Neural crest cell (in vitro differentiated cells): ENCODE data around the gene GMPPB. TPM values are rescaled to one million over a fixed set of nuclear protein-coding genes. Genes with fewer than 3 reads are reported as not detected.

Experiments
- total RNA-seq: library from RNA; stranded (reverse); gene quantifications from 2 replicates; pipeline ENCODE4 v1.2.1, GENCODE V29; 2021

GMPPB gene
- total RNA-seq, 1 donor from 2014 or later: 46.1 TPM

Other genes with a start within 250 kb of the GMPPB start
- 6.1 and 6.5 TPM in 2 replicates for gene BSN, start 169.5 kb downstream of the GMPPB start, total RNA-seq
- gene APEH, start 49.6 kb downstream of the GMPPB start, total RNA-seq: 150 and 162 TPM in 2 replicates
- gene MST1, start 34.5 kb downstream of the GMPPB start, total RNA-seq: 15.0 and 18.1 TPM in 2 replicates
- gene RNF123, start 34.4 kb downstream of the GMPPB start, total RNA-seq: 42.4 and 44.9 TPM in 2 replicates
- gene AMIGO3, start 4.3 kb downstream of the GMPPB start, total RNA-seq: 0.89 and 0.96 TPM in 2 replicates
- 54.9 and 63.3 TPM in 2 replicates for gene IP6K1, start 62.6 kb upstream of the GMPPB start, total RNA-seq
- 0.12 and 0.16 TPM in 2 replicates for gene CDHR4, start 75.9 kb upstream of the GMPPB start, total RNA-seq
- 15.5 and 17.3 TPM in 2 replicates for gene INKA1, start 79.3 kb upstream of the GMPPB start, total RNA-seq
- gene UBA7, start 90.0 kb upstream of the GMPPB start, total RNA-seq: 4.2 and 6.0 TPM in 2 replicates
- 33.4 and 38.1 TPM in 2 replicates for gene TRAIP, start 132.6 kb upstream of the GMPPB start, total RNA-seq
- 41.2 and 43.1 TPM in 2 replicates for gene CAMKV, start 146.0 kb upstream of the GMPPB start, total RNA-seq
- 1.4 and 2.6 TPM in 2 replicates for gene MST1R, start 179.9 kb upstream of the GMPPB start, total RNA-seq
- 11.5 and 13.1 TPM in 2 replicates for gene MON1A, start 205.9 kb upstream of the GMPPB start, total RNA-seq
- gene RBM6, start 216.2 kb upstream of the GMPPB start, total RNA-seq: 117 and 128 TPM in 2 replicates